Brain microvascular endothelial cell (primary cell): ENCODE results near the gene ADH4.

Experiments used
- DNase-seq: peaks from one replicate; pipeline ENCODE4 v3.0.0-alpha.2; 2020
- H3K27ac ChIP-seq: fragments of 250-450 bp; sonication (Bioruptor Pico); 2 replicates; pipeline ENCODE4 v1.5.1; 2020; ENCODE audit warnings: mild to moderate bottlenecking, moderate library complexity
- H3K27me3 ChIP-seq: fragments of 250-450 bp; sonication (Bioruptor Pico); replicated peaks from 2 replicates; pipeline ENCODE4 v1.5.1; 2020; ENCODE audit warnings: mild to moderate bottlenecking
- H3K36me3 ChIP-seq: fragments of 250-450 bp; sonication (Bioruptor Pico); replicated peaks from 2 replicates; pipeline ENCODE4 v1.5.1; 2020; ENCODE audit warnings: mild to moderate bottlenecking
- H3K4me3 ChIP-seq: 2 replicates; pipeline ENCODE4 v1.5.1; 2011; ENCODE audit warnings: low read depth, mild to moderate bottlenecking, control low read depth, low read length, moderate library complexity
- CTCF ChIP-seq: IDR thresholded peaks from 2 replicates; pipeline ENCODE4 v1.5.1; 2011; ENCODE audit warnings: low read depth, mild to moderate bottlenecking, moderate library complexity, low read length, control low read depth, inconsistent platforms; ENCODE audit errors: missing control alignments
- in situ Hi-C: cut with HindIII; loops from 2 replicates; pipeline ENCODE4 v1.10.0; 2017; ENCODE audit warnings: low sequenced_read_pairs, low pct_ligation_motif_present

The ADH4 gene

GRCh38 chr4:99157478-99157935 lies 13.4 kb upstream of the ADH4 start:
- in situ Hi-C loops: no loop called here
- DNase-seq: no peak
- H3K4me3 ChIP-seq: no peak overlapping the region
- H3K27me3 ChIP-seq: no peaks in the 10 kb centered on the region
- TF ChIP-seq CTCF: no peak
- no peaks in the 10 kb centered on the region for H3K36me3 ChIP-seq
- no peak overlapping the region for H3K27ac ChIP-seq

- Histone ChIP-seq H3K27me3 (no peaks in the 10 kb centered on the region), H3K4me3 (no peak overlapping the region), H3K27ac (no peak overlapping the region), H3K36me3 (no peaks in the 10 kb centered on the region)
- TF ChIP-seq CTCF: no peak
- in situ Hi-C loops: no loop called here
- no peak for DNase-seq
These were observed 12.9 kb upstream of the ADH4 start for GRCh38 chr4:99156992-99157391.

- Histone ChIP-seq H3K27me3 (no peaks in the 10 kb centered on the region), H3K36me3 (no peaks in the 10 kb centered on the region), H3K27ac (no peak overlapping the region), H3K4me3 (no peak overlapping the region)
- TF ChIP-seq CTCF: no peak
- in situ Hi-C loops: no loop called here
- no peak for DNase-seq
These were observed 10.7 kb upstream of the ADH4 start for GRCh38 chr4:99154658-99155342.

GRCh38 chr4:99151995-99152394 lies 7.9 kb upstream of the ADH4 start:
- H3K4me3 ChIP-seq: no peak overlapping the region
- H3K27me3 ChIP-seq: no peaks in the 10 kb centered on the region
- DNase-seq: no peak
- H3K36me3 ChIP-seq: no peaks in the 10 kb centered on the region
- in situ Hi-C loops: no loop called here
- no peak for TF ChIP-seq CTCF
- no peak overlapping the region for H3K27ac ChIP-seq

- Histone ChIP-seq H3K27ac (no peak overlapping the region), H3K4me3 (no peak overlapping the region), H3K27me3 (no peaks in the 10 kb centered on the region), H3K36me3 (no peaks in the 10 kb centered on the region)
- TF ChIP-seq CTCF: no peak
- no peak for DNase-seq
- in situ Hi-C loops: no loop called here
These were observed 7.4 kb upstream of the ADH4 start for GRCh38 chr4:99151452-99151851.
